HG03095 (cell line): Measurements from ENCODE around the gene COMMD7.
"Not testable (repeated sequence)": the region's sequence is repeated elsewhere in the genome, so short reads cannot be mapped to it uniquely, and the experiment has no call there.

ENCODE experiments used
- ATAC-seq: cut with Tn5 transposase; IDR thresholded peaks from one replicate; pipeline ENCODE4 v1.9.1; 2021; ENCODE audit warnings: moderate library complexity; ENCODE audit not compliant: unreplicated experiment

COMMD7 gene

GRCh38 chr20:32737371-32738223 lies 5.7 kb downstream of the COMMD7 start:
- no peak for ATAC-seq

- no peak for ATAC-seq
Observed at GRCh38 chr20:32731882-32732266, 11.4 kb downstream of the COMMD7 start.

- not testable (repeated sequence) for ATAC-seq
Observed at GRCh38 chr20:32729334-32729733, 13.9 kb downstream of the COMMD7 start.

- ATAC-seq: not testable (repeated sequence)
Observed at GRCh38 chr20:32728435-32728834, 14.8 kb downstream of the COMMD7 start.

GRCh38 chr20:32727683-32728082 lies 15.6 kb downstream of the COMMD7 start:
- no peak for ATAC-seq

- no peak for ATAC-seq
Observed at GRCh38 chr20:32718749-32719348, 24.4 kb downstream of the COMMD7 start.

GRCh38 chr20:32711346-32711745 lies 31.9 kb downstream of the COMMD7 start:
- no peak for ATAC-seq

GRCh38 chr20:32709632-32710121 lies 33.6 kb downstream of the COMMD7 start:
- no peak for ATAC-seq

GRCh38 chr20:32709029-32709631 lies 34.1 kb downstream of the COMMD7 start:
- ATAC-seq: not testable (repeated sequence)

GRCh38 chr20:32707691-32708581 lies 35.3 kb downstream of the COMMD7 start:
- ATAC-seq: no peak

- ATAC-seq: no peak
Observed at GRCh38 chr20:32706486-32706885, 36.8 kb downstream of the COMMD7 start.

GRCh38 chr20:32702706-32703425 lies 40.4 kb downstream of the COMMD7 start:
- ATAC-seq: no peak

- no peak for ATAC-seq
Observed at GRCh38 chr20:32697608-32698007, 45.7 kb downstream of the COMMD7 start.

GRCh38 chr20:32695089-32695488 lies 48.2 kb downstream of the COMMD7 start:
- no peak for ATAC-seq

- not testable (repeated sequence) for ATAC-seq
Observed at GRCh38 chr20:32688966-32689365, 54.3 kb downstream of the COMMD7 start.

- no peak for ATAC-seq
Observed at GRCh38 chr20:32687180-32687532, 56.1 kb downstream of the COMMD7 start.

GRCh38 chr20:32686530-32687179 lies 56.6 kb downstream of the COMMD7 start:
- no peak for ATAC-seq

GRCh38 chr20:32685541-32686529 lies 57.4 kb downstream of the COMMD7 start:
- no peak for ATAC-seq
